ENCODE measurements around the gene PRPF38B. TPM values are rescaled to one million over a fixed set of nuclear protein-coding genes. Genes with fewer than 3 reads are reported as not detected.

Gene PRPF38B
- total RNA-seq, 5 donors from 2014 or later (not counting 1 experiment from before 2014, with no cell fraction given): 109 to 130 (median 110) TPM

- peaks cover 7% of the 10 kb centered on the region for H3K36me3 Mint-ChIP-seq
- no peaks in the 10 kb centered on the region for H3K27me3 Mint-ChIP-seq
- H3K4me1 ChIP-seq (ENCODE audit: control insufficient read depth in 1 of 2, extremely low read depth in 1 of 2, insufficient read depth in 2 of 2, low read length in 2 of 2): peaks cover 13 to 33% of the 10 kb centered on the region in 2 experiments
- peaks cover 32 to 61% (median 47%) of the 10 kb centered on the region in 3 donors for H3K4me1 Mint-ChIP-seq
- no CpG with 5 or more reads among the region's 3 CpGs for WGBS (ENCODE audit: insufficient coverage)
- ChIA-PET POLR2A (no interaction called here), CTCF (no interaction called here)
- no peak overlapping the region for H3K4me3 Mint-ChIP-seq
- H3K9me3 Mint-ChIP-seq: no peaks in the 10 kb centered on the region
- no peak overlapping the region for H3K4me3 ChIP-seq (ENCODE audit: control insufficient read depth in 1 of 2, extremely low read depth in 1 of 2, low read length in 1 of 2)
- H3K27ac Mint-ChIP-seq: peak overlapping the region in 1 of 2 donors; percentile 48
- no peak for DNase-seq
- ATAC-seq (replicated peaks in 1 of 4): no peak
- peaks cover 0 to 5% of the 10 kb centered on the region in 2 donors for H3K36me3 ChIP-seq (ENCODE audit: control insufficient read depth in 2 of 2, extremely low read depth in 1 of 2, insufficient read depth in 1 of 2, low read length in 1 of 2)
- H3K27ac ChIP-seq (ENCODE audit: low read length): no peak overlapping the region
- H3K27me3 ChIP-seq (replicated peaks in 1 of 2; ENCODE audit: control insufficient read depth in 2 of 2, extremely low read depth in 1 of 2, insufficient read depth in 2 of 2, low read length in 1 of 2): no peaks in the 10 kb centered on the region
- H3K9me3 ChIP-seq: no peaks in the 10 kb centered on the region
Observed at GRCh38 chr1:108706643-108707042, 14.5 kb downstream of the PRPF38B start.

- H3K27ac ChIP-seq (ENCODE audit: low read length): no peak overlapping the region
- no peaks in the 10 kb centered on the region for H3K27me3 ChIP-seq (replicated peaks in 1 of 2; ENCODE audit: control insufficient read depth in 2 of 2, extremely low read depth in 1 of 2, insufficient read depth in 2 of 2, low read length in 1 of 2)
- H3K27ac Mint-ChIP-seq: peak overlapping the region; percentile 24 to 55
- no peaks in the 10 kb centered on the region for H3K36me3 Mint-ChIP-seq
- peaks cover 30 to 40% (median 32%) of the 10 kb centered on the region in 3 donors for H3K4me1 Mint-ChIP-seq
- peaks cover 0 to 6% of the 10 kb centered on the region in 2 donors for H3K27me3 Mint-ChIP-seq
- H3K4me1 ChIP-seq (ENCODE audit: control insufficient read depth in 1 of 2, extremely low read depth in 1 of 2, insufficient read depth in 2 of 2, low read length in 2 of 2): peaks cover 9 to 23% of the 10 kb centered on the region in 2 experiments
- DNase-seq (peak; percentile 29 to 79 (median 55)), ATAC-seq (replicated peaks in 1 of 4) (peak; percentile 74 to 84 (median 82))
- H3K4me3 ChIP-seq (ENCODE audit: control insufficient read depth in 1 of 2, extremely low read depth in 1 of 2, low read length in 1 of 2): no peak overlapping the region
- 95% methylated on average over 4 of the region's 7 CpGs for WGBS (ENCODE audit: insufficient coverage)
- H3K36me3 ChIP-seq (ENCODE audit: control insufficient read depth in 2 of 2, extremely low read depth in 1 of 2, insufficient read depth in 1 of 2, low read length in 1 of 2): no peaks in the 10 kb centered on the region
- CTCF ChIA-PET: interaction anchor here (0.5 to 3.0 kb wide), 7 partner anchors 11 to 204 kb away, joined by 3 to 33 read pairs (median 3); partner anchors contain the start of gene PRPF38B (in 1 of the 2)
- no peak overlapping the region for H3K4me3 Mint-ChIP-seq
- no peaks in the 10 kb centered on the region for H3K9me3 Mint-ChIP-seq
- H3K9me3 ChIP-seq: no peaks in the 10 kb centered on the region
- POLR2A ChIA-PET: interaction anchor here (0.6 to 2.9 kb wide), 3 partner anchors 12 to 293 kb away, joined by 3 to 12 read pairs (median 3); partner anchors contain the start of gene PRPF38B (in 1 of the 2)
Observed at GRCh38 chr1:108708691-108709660, 16.9 kb downstream of the PRPF38B start.

- Histone ChIP-seq H3K4me1 (ENCODE audit: control insufficient read depth in 1 of 2, extremely low read depth in 1 of 2, insufficient read depth in 2 of 2, low read length in 2 of 2) (peaks cover 0 to 6% of the 10 kb centered on the region in 2 experiments), H3K4me3 (ENCODE audit: control insufficient read depth in 1 of 2, extremely low read depth in 1 of 2, low read length in 1 of 2) (no peak within 1 kb of the TSS), H3K27me3 (replicated peaks in 1 of 2; ENCODE audit: control insufficient read depth in 2 of 2, extremely low read depth in 1 of 2, insufficient read depth in 2 of 2, low read length in 1 of 2) (no peaks in the 10 kb centered on the region), H3K36me3 (ENCODE audit: control insufficient read depth in 2 of 2, extremely low read depth in 1 of 2, insufficient read depth in 1 of 2, low read length in 1 of 2) (no peaks in the 10 kb centered on the region), H3K27ac (ENCODE audit: low read length) (no peak within 1 kb of the TSS), H3K9me3 (no peaks in the 10 kb centered on the region)
- Mint-ChIP-seq H3K4me1 (peaks cover 7 to 13% (median 12%) of the 10 kb centered on the region in 3 donors), H3K36me3 (no peaks in the 10 kb centered on the region), H3K27ac (no peak within 1 kb of the TSS), H3K9me3 (no peaks in the 10 kb centered on the region), H3K27me3 (peaks cover 3 to 10% of the 10 kb centered on the region in 2 donors), H3K4me3 (no peak within 1 kb of the TSS)
- ChIA-PET CTCF (interaction anchor here in 1 of 2 donors (2.1 kb wide), 1 partner anchor 20 kb away, joined by 7 read pairs; the partner anchor contains the start of gene PRPF38B), POLR2A (no interaction called here)
- WGBS (ENCODE audit: insufficient coverage): 100% methylated on average over 3 of the region's 9 CpGs
- DNase-seq (no peak), ATAC-seq (replicated peaks in 1 of 4) (no peak)
Observed at GRCh38 chr1:108712606-108713150, 20.6 kb downstream of the PRPF38B start, which contains the start of gene FNDC7. Gene FNDC7, plus strand, starts transcription at chr1:108712908. Its CDS starts 26 bp downstream, at chr1:108712934.

- no peak for DNase-seq
- Histone ChIP-seq H3K27ac (ENCODE audit: low read length) (no peak overlapping the region), H3K36me3 (ENCODE audit: control insufficient read depth in 2 of 2, extremely low read depth in 1 of 2, insufficient read depth in 1 of 2, low read length in 1 of 2) (no peaks in the 10 kb centered on the region), H3K4me1 (ENCODE audit: control insufficient read depth in 1 of 2, extremely low read depth in 1 of 2, insufficient read depth in 2 of 2, low read length in 2 of 2) (no peaks in the 10 kb centered on the region), H3K9me3 (no peaks in the 10 kb centered on the region), H3K4me3 (ENCODE audit: control insufficient read depth in 1 of 2, extremely low read depth in 1 of 2, low read length in 1 of 2) (no peak overlapping the region), H3K27me3 (replicated peaks in 1 of 2; ENCODE audit: control insufficient read depth in 2 of 2, extremely low read depth in 1 of 2, insufficient read depth in 2 of 2, low read length in 1 of 2) (no peaks in the 10 kb centered on the region)
- Mint-ChIP-seq H3K4me1 (no peaks in the 10 kb centered on the region), H3K4me3 (no peak overlapping the region), H3K36me3 (no peaks in the 10 kb centered on the region), H3K9me3 (no peaks in the 10 kb centered on the region), H3K27ac (no peak overlapping the region), H3K27me3 (peaks cover 3 to 11% of the 10 kb centered on the region in 2 donors)
- ATAC-seq (replicated peaks in 1 of 4): no peak
- WGBS (ENCODE audit: insufficient coverage): 86% methylated on average over 2 of the region's 5 CpGs
- ChIA-PET CTCF (no interaction called here), POLR2A (interaction anchor here in 1 of 2 donors (0.6 kb wide), 1 partner anchor 155 kb away, joined by 5 read pairs; no protein-coding TSS in a partner anchor)
Observed at GRCh38 chr1:108715932-108716331, 23.8 kb downstream of the PRPF38B start.

GRCh38 chr1:108716437-108717230 is 24.5 kb downstream of the PRPF38B start:
- Histone ChIP-seq H3K27me3 (replicated peaks in 1 of 2; ENCODE audit: control insufficient read depth in 2 of 2, extremely low read depth in 1 of 2, insufficient read depth in 2 of 2, low read length in 1 of 2) (no peaks in the 10 kb centered on the region), H3K36me3 (ENCODE audit: control insufficient read depth in 2 of 2, extremely low read depth in 1 of 2, insufficient read depth in 1 of 2, low read length in 1 of 2) (no peaks in the 10 kb centered on the region), H3K4me3 (ENCODE audit: control insufficient read depth in 1 of 2, extremely low read depth in 1 of 2, low read length in 1 of 2) (no peak overlapping the region), H3K9me3 (no peaks in the 10 kb centered on the region), H3K4me1 (ENCODE audit: control insufficient read depth in 1 of 2, extremely low read depth in 1 of 2, insufficient read depth in 2 of 2, low read length in 2 of 2) (no peaks in the 10 kb centered on the region), H3K27ac (ENCODE audit: low read length) (no peak overlapping the region)
- Mint-ChIP-seq H3K27ac (no peak overlapping the region), H3K4me1 (no peaks in the 10 kb centered on the region), H3K4me3 (no peak overlapping the region), H3K9me3 (no peaks in the 10 kb centered on the region), H3K27me3 (peaks cover 3 to 11% of the 10 kb centered on the region in 2 donors), H3K36me3 (no peaks in the 10 kb centered on the region)
- ATAC-seq (replicated peaks in 1 of 4): no peak
- no peak for DNase-seq
- WGBS (ENCODE audit: insufficient coverage): no CpG with 5 or more reads among the region's 2 CpGs
- ChIA-PET POLR2A (no interaction called here), CTCF (no interaction called here)
